HG03439 (cell line): ENCODE results near the gene CACNA1I.

Source experiments
- ATAC-seq: cut with Tn5 transposase; IDR thresholded peaks from one replicate; pipeline ENCODE4 v1.9.1; 2021; ENCODE audit warnings: mild to moderate bottlenecking, moderate library complexity; ENCODE audit not compliant: unreplicated experiment

The CACNA1I gene

GRCh38 chr22:39567135-39567946 is 3.2 kb upstream of the CACNA1I start:
- ATAC-seq = no peak

- ATAC-seq = no peak
Measured at GRCh38 chr22:39568278-39568981, 2.1 kb upstream of the CACNA1I start.

DNA sequence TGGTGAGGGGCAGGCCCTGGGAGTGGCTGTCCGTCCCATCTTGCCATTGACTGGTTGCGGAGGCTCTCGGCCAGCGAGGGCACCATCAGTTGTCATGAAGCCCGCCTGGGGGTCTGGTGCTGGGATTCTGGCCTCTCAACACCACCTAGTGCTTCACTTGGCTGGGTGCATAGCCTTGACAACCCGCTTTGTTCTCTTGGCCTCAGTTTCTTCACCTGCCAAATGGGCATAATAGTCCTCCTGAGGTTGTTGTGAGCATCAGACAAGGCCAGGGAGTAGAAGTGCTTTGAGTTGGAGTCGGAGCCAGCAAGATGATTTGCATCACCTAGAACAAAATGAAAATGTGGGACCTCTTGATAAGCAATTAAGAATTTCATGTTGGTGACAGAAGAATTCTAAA is 1.5 kb upstream of the CACNA1I start:
- ATAC-seq = no peak

DNA sequence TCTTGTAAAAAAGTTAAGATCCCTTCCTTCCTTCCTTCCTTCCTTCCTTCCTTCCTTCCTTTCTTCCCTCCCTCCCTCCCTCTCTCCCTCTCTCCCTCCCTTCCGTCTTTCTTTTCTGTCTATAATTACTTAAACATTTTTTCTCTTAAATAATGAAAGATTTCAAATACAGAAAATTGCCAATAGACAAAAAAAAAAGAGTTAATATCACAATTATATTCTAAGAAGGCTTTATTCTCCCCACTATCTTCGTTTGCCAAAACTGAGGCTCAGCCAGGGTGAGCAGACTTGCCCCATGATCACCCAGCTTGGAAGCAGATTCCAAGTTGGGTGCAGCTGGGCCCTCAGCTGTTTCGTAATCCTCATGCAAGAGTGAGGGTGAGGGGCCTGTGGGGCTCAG is 327 bp upstream of the CACNA1I start:
- ATAC-seq = no peak

DNA sequence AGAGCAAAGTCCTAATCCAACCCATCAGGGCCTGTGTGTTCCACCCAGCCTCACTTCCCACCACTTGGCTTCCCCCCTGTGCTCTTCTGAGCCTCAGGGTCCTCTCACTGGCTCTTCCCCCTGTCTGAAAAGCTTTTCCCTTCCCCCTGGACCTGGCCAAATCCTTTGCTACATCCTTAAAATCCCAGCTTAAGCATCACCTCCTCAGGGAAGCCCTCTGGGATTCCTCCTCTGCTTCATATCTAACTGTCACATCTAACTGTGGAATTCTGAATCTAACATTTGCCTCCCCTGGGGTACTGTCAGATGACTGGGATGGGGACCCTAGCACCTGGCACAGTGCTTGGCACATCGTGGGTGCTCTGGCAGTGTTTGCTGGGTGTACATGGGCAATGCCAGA is 985 bp downstream of the CACNA1I start:
- ATAC-seq = no peak

DNA sequence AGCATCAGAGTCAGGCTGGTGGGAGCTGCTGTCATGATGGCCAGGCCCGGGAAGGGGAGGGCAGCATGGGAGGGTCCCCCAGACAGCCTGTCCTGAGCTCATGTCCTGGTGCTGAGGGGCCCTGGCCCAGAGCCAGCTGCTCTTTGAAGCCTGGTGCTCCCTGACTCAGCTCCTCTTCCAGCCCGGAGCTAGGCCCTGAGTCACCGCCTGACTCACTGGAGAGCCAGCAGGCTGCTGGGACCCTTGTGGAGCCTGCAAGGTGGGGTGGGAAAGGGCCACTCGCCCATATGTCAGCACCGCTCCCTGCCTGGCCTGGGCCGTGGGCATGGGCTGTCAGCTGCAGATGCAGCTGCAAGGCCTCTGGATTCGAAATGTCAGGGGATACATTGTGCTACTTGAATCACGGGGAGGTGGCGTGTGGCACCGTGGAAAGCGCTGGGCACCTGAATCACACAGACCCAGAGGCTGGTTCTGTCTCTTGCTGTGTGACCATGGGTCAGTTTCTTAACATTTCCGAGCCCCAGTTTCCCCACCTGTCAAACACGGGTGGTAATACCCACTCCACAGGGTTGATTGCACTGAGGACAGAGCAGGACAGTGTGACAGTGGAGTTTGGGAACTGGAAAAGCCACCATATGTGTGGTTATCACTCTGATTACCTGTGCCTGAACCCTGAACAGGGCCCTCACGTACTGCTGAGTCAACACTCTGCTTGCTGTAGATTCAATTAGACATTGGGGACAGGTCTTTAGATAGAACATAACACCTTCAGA is 4.4 kb downstream of the CACNA1I start:
- ATAC-seq = no peak

DNA sequence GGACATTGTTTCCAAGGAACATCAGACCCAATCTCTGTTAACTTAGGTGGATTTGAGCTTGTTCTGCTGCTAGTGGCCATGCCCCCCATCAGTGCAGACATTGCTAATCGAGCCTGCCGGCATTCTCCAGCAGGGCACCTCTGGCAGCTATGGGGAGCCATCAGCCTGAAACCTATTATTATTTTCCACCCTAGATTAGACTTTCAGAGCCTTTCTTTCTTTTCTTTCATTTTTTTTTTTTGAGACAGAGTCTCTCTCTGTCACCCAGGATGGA is 4.9 kb downstream of the CACNA1I start:
- no peak for ATAC-seq

GRCh38 chr22:39576027-39576426 is 5.5 kb downstream of the CACNA1I start:
- no peak for ATAC-seq

DNA sequence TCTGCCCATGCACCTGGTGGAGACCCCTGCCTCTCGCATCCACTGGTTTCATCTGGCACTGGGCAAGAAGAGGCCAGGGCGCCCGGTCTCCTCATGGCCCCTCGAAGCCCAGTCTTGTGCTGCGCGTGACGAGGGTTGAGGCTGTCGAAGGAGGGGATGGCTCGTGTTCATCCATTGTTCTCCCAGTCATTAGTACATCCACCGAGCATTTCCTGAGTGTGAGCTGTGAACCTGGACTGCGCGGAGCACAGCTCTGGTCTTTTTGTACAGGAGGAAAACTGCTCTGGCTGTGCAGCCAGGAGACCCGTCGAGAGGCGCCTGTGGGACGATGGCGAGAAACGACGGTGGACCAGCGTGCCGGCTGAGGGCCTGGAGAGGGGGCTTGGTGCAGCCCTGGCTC is 6.8 kb downstream of the CACNA1I start:
- ATAC-seq = no peak

GRCh38 chr22:39577900-39578299 is 7.3 kb downstream of the CACNA1I start:
- no peak for ATAC-seq

DNA sequence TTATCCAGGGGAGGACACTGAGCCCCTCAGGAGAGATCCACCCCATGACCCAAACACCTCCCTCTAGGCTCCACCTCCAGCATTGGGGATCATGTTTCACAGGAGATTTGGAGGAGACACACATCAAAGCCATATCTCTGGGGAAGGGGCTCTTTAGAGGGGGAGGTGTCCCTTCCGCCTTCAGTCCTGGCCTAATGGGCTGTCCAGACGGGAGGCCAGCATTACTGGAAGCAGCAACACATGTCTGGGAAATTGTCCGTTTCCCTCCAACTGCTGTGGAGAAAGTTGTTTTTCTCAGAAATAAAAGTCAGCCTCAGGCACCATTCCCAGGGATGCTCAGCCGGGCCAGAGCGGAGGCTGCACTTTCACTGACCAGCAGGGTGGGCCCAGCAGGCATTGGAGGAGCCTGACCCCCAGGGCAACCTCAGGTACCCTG is 9.5 kb downstream of the CACNA1I start:
- no peak for ATAC-seq

GRCh38 chr22:39580795-39581194 is 10.2 kb downstream of the CACNA1I start:
- no peak for ATAC-seq

- ATAC-seq = no peak
Measured at GRCh38 chr22:39581303-39581702, 10.8 kb downstream of the CACNA1I start.

DNA sequence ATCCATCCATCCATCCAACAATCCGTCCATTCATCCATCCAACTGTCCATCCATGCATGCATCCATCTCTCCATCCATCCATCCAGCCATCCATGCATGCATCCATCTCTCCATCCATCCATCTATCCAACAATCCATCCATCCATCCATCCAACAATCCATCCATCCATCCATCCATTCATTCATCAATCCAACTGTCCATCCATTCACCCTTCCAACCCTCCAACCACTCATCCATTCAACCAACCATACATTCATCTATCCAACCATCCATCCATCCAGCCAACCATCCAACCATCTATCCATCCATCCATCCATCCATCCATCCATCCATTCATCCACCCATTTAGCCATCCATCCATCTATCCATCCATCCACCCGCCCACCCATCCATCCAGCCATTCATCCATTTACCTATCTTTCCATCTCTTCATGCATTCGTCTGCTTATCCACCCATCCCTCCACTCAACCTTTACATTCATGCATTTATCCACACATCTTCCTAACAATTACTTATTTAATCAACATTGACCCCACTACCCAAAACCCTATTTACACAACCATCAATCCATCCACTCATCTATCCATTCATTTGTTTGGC is 12.6 kb downstream of the CACNA1I start:
- no peak for ATAC-seq

- no peak for ATAC-seq
Measured at GRCh38 chr22:39589875-39590274, 19.3 kb downstream of the CACNA1I start.

DNA sequence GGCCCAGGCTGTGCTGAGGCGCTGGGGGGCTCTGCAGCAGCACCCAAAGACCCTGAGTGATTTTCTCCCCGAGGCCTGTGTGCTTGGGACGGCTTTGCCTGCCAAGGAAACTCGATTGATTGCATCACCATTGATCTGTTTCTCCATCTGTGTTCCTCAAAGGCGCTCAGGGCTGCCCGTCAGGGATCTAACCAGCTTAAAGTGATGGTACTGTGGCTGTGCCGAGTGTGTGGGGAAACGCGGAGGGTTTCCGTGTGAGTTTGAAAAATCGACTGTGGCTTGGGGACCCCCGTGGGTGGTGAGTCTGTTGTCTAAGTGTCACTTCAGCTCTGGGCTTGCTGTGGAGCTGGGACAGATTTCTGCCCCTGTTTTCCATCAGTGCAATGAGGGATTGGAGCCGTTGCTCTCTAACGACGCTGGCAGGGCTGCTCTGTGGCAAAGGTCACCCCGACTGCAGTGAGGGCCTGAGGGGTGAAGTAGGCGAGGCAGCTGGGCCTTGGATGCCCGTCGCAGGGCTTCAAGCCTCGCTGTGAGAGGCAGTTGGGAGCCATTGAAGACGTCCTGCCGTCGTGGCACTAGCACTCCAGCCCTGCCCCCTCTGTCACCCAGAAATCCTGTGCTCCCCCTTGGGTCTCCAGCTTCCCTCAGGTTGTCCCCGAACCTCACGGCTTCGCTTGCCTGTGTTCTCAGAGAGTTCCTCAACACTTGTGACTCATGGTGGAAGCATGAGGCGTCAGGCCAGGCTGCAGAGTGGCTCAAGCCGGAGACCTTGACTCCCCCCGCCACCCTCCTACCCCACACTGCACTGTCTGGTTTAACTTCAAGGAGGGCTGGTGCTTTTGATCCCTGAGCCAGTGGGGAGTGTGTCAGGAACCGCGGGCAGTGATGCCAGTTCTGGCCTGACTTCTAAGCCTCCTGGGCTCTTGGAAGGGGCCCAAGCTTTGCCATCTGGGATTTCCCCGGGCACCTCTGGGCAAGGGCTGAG is 21.8 kb downstream of the CACNA1I start:
- ATAC-seq = no peak

GRCh38 chr22:39593066-39593930 is 22.7 kb downstream of the CACNA1I start:
- no peak for ATAC-seq

- ATAC-seq = no peak
Measured at GRCh38 chr22:39593931-39594285, 23.4 kb downstream of the CACNA1I start.

DNA sequence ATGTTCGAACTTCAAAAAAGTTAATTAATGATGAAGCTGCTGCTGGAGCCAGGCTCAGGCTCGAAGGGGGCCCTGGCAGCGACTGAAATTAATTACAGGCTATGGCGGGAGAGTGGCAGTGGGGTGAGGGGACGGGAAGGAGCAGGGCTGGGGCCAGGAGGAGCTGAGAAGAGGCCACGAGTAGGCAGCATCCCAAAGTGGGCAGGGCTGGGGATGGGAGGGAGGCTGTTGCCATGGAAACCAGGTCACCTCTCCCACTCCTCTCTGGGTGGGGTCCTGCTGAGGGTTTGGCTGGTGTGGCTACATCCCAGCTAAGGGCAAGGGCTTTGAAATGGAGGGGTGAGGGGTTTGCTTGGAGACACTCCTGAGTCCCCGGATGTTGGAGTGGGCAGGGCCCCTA is 23.9 kb downstream of the CACNA1I start:
- ATAC-seq = no peak
